MCF 10A (cell line): ENCODE data around the gene DNMT3B. TPM values are rescaled to one million over a fixed set of nuclear protein-coding genes. Genes with fewer than 3 reads are reported as not detected.

ENCODE experiments used
- BruUV-seq: library from RNA; stranded (reverse); fragments of 400-500 nt; replicated peaks from 2 replicates; lab custom pipeline; 2021; lab: Mats Ljungman, UMichigan
- CTCF ChIA-PET: fragments of 300-600 bp; sonication (Branson Sonifier 250); formaldehyde crosslinking; extraction: SDS; loops from one replicate; lab custom pipeline; 2021; ENCODE audit warnings: antibody characterized with exemption, inconsistent platforms; lab: Yijun Ruan, JAX
- POLR2A ChIA-PET: fragments of 300-600, 350-650 bp; sonication (Branson Sonifier 250); formaldehyde crosslinking; extraction: SDS; loops from one replicate; lab custom pipeline; 2020; ENCODE audit warnings: antibody characterized with exemption, inconsistent platforms; lab: Yijun Ruan, JAX
- DNase-seq: peaks from one replicate; pipeline ENCODE4 v3.0.0-alpha.2; 2018; ENCODE audit not compliant: unreplicated experiment
- H3K27ac Mint-ChIP-seq: one replicate; pipeline ENCODE4 v1.8.0; 2022; ENCODE audit warnings: mild to moderate bottlenecking, low read depth, mixed read lengths; ENCODE audit not compliant: unreplicated experiment
- H3K27me3 Mint-ChIP-seq: one replicate; pipeline ENCODE4 v1.8.0; 2022; ENCODE audit warnings: mixed read lengths; ENCODE audit not compliant: insufficient read depth, unreplicated experiment
- H3K36me3 Mint-ChIP-seq: one replicate; pipeline ENCODE4 v1.8.0; 2022; ENCODE audit warnings: mild to moderate bottlenecking, moderate library complexity, mixed read lengths; ENCODE audit not compliant: insufficient read depth, unreplicated experiment
- H3K4me1 Mint-ChIP-seq: one replicate; pipeline ENCODE4 v1.8.0; 2022; ENCODE audit warnings: mixed read lengths; ENCODE audit not compliant: insufficient read depth, unreplicated experiment
- H3K4me3 Mint-ChIP-seq: one replicate; pipeline ENCODE4 v1.8.0; 2022; ENCODE audit warnings: mild to moderate bottlenecking, moderate library complexity, mixed read lengths; ENCODE audit not compliant: unreplicated experiment
- H3K9me3 Mint-ChIP-seq: one replicate; pipeline ENCODE4 v1.8.0; 2022; ENCODE audit warnings: mixed read lengths; ENCODE audit not compliant: unreplicated experiment
- CTCF ChIP-seq: fragments of 200-600 bp; IDR thresholded peaks from one replicate; pipeline ENCODE4 v1.8.0; 2022; ENCODE audit warnings: antibody characterized with exemption, mild to moderate bottlenecking; ENCODE audit not compliant: unreplicated experiment
- intact Hi-C: fragments of 100-400 bp; cut with micrococcal nuclease; formaldehyde crosslinking; loops from 2 replicates; pipeline ENCODE4 v1.14.1; 2022
- total RNA-seq: library from RNA; stranded (reverse); gene quantifications from 2 replicates; pipeline ENCODE4 v1.2.3, GENCODE V29; 2022

DNMT3B gene
- total RNA-seq, 1 experiment from 2014 or later: 1.3 TPM

GRCh38 chr20:32831982-32832381 lies 69.8 kb downstream of the DNMT3B start:
- ChIA-PET CTCF (interaction anchor here (0.6 to 1.1 kb wide), 2 partner anchors 11 to 54 kb away, joined by 3 read pairs; no protein-coding TSS in a partner anchor), POLR2A (interaction anchor here (0.6 kb wide), 1 partner anchor 71 kb away, joined by 3 read pairs; no protein-coding TSS in a partner anchor)
- Mint-ChIP-seq H3K36me3 (peaks cover 92% of the 10 kb centered on the region), H3K27ac (no peak overlapping the region), H3K4me3 (no peak overlapping the region), H3K27me3 (no peaks in the 10 kb centered on the region), H3K4me1 (peaks cover 7% of the 10 kb centered on the region), H3K9me3 (no peaks in the 10 kb centered on the region)
- TF ChIP-seq CTCF: no peak
- no TSS peak for BruUV-seq
- intact Hi-C loops: no loop called here
- DNase-seq: no peak

GRCh38 chr20:32832664-32833063 lies 70.5 kb downstream of the DNMT3B start:
- intact Hi-C loops: no loop called here

DNA sequence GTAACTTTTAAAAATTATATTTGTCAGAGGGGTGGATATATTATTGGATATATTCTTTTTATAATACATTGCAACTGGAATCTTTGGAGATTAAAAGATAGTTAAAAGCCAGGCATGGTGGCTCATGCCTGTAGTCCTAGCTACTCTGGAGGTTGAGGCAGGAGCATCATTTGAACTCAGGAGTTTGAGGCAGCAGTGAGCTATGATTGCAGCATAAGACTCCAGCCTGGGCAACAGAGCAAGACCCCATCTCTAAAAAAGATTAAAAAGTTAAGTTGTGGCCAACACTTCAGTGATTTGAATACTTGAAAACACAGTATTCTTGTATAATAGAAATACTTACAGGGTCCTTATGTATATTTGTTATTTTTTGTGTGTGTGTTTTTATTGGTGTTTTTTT lies 72.8 kb downstream of the DNMT3B start:
- Mint-ChIP-seq H3K4me3 (no peak overlapping the region), H3K4me1 (no peaks in the 10 kb centered on the region), H3K27ac (no peak overlapping the region), H3K9me3 (no peaks in the 10 kb centered on the region), H3K27me3 (no peaks in the 10 kb centered on the region), H3K36me3 (peaks cover 91% of the 10 kb centered on the region)
- intact Hi-C loops: no loop called here
- no peak for DNase-seq
- no peak for TF ChIP-seq CTCF
- BruUV-seq: no TSS peak
- ChIA-PET POLR2A (interaction anchor here (0.7 kb wide), 1 partner anchor 12 kb away, joined by 3 read pairs; no protein-coding TSS in a partner anchor), CTCF (interaction anchor here (1.7 kb wide), 1 partner anchor 45 kb away, joined by 4 read pairs; no protein-coding TSS in a partner anchor)

More at GRCh38 chr20:32832664-32833063, 70.5 kb downstream of the DNMT3B start:
- H3K4me1 Mint-ChIP-seq: peaks cover 7% of the 10 kb centered on the region
- POLR2A ChIA-PET: interaction anchor here (1.3 kb wide), 1 partner anchor 9 kb away, joined by 4 read pairs; no protein-coding TSS in a partner anchor
- BruUV-seq: no TSS peak
- no peak overlapping the region for H3K27ac Mint-ChIP-seq
- TF ChIP-seq CTCF: no peak
- CTCF ChIA-PET: interaction anchor here (0.6 to 1.1 kb wide), 2 partner anchors 10 to 53 kb away, joined by 3 read pairs; no protein-coding TSS in a partner anchor
- no peaks in the 10 kb centered on the region for H3K27me3 Mint-ChIP-seq
- peaks cover 92% of the 10 kb centered on the region for H3K36me3 Mint-ChIP-seq
- H3K4me3 Mint-ChIP-seq: no peak overlapping the region
- no peaks in the 10 kb centered on the region for H3K9me3 Mint-ChIP-seq
- no peak for DNase-seq

DNA sequence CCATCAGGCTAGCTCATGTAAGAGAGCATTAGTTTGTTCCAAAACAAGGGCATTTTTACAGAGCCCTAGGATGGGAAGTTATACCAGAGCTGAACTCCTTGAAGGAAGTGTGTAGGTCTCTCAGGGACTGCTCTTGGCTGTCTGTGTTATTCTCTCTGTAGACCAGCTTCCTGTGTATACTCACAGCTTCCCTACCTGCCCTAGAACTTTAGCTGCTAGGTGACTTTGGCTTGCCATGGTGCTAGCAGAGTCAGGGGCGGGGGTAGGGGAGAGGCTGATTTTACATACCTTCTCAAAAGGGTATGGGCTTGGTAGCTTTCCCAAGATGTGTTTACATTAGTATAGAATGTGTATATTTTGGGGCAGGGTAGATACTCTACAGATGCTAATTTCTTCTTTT lies 75.0 kb downstream of the DNMT3B start:
- intact Hi-C loops: no loop called here
- Mint-ChIP-seq H3K9me3 (no peaks in the 10 kb centered on the region), H3K27ac (no peak overlapping the region), H3K36me3 (peaks cover 92% of the 10 kb centered on the region), H3K4me3 (no peak overlapping the region), H3K4me1 (no peaks in the 10 kb centered on the region), H3K27me3 (no peaks in the 10 kb centered on the region)
- BruUV-seq: no TSS peak
- no peak for DNase-seq
- TF ChIP-seq CTCF: no peak
- POLR2A ChIA-PET: interaction anchor here (0.6 to 2.2 kb wide), 4 partner anchors 14 to 990 kb away, joined by 3 to 9 read pairs (median 3); partner anchors contain the start of gene COMMD7
- CTCF ChIA-PET: interaction anchor here (0.7 to 1.8 kb wide), 4 partner anchors 14 to 163 kb away, joined by 3 to 6 read pairs (median 4); partner anchors contain the start of gene C20orf203
